ENCODE results near the gene RPS29.

DNA sequence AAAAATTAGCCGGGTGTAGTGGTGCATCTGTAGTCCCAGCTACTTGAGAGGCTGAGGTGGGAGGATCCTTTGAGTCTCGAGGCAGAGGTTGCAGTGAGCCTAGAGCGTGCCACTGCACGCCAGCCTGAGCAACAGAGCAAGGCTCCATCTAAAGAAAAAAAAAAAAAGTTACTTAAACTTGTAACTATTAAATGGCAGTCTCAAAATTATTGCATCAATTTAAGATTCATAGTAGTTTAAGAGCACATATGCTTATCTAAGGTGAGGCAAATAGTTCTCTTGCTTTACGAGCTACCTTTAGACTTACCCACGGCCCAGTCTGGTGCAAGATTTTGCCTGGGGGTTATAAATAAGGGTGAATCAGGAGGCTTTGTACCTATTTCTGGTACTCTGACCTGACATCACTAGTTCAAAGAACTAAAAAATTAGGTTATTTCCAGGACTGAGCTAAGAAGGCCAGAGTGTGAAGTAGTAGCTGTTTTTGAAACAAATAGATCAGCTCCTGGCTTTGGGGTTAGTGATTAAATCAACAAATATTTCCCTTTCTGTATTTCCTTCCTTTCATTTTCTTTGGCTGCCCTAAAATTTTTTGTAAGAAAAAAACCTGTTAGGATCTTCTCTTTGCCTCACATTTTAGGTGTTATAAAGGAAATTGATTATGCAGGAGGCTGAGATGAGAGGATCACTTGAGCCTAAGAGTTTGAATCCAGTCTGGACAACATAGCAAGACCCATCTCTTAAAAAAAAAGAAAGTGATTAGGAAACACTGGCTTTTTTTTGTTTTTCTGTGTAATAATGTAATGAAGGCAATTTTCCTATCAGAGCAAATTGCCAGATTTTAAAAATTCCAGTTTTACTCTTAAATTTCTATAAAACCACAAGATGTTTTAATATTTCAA, 38.0 kb upstream of the RPS29 start:
- TF ChIP-seq POLR2AphosphoS5 (IDR thresholded peaks at IDR 0.05) (no peak), CTCF (IDR thresholded peaks at IDR 0.05 in 8 of 11, conservative IDR thresholded peaks at IDR 0.05 in 3 of 11) (no peak), POLR2A (IDR thresholded peaks at IDR 0.05) (no peak)
